Measurements from ENCODE around the gene HNRNPL. TPM values are rescaled to one million over a fixed set of nuclear protein-coding genes. Genes with fewer than 3 reads are reported as not detected.

HNRNPL gene
- total and polyA plus RNA-seq, 9 of the 15 experiments (the other 6 are each of a cell fraction or from before 2014, with no cell fraction given) = 39.5 to 610 (median 299) TPM

GRCh38 chr19:38851622-38852230 lies 1.9 kb upstream of the HNRNPL start (continued):
- TF ChIP-seq IRF1 (CRISPR knock-in tag; IDR thresholded peaks at IDR 0.05; ENCODE audit: borderline replicate concordance) (no peak), THAP12 (CRISPR knock-in tag; IDR thresholded peaks at IDR 0.05) (no peak), ZFP36 (IDR thresholded peaks at IDR 0.05; ENCODE audit: low read depth, low read length, partially characterized antibody) (no peak), HIVEP1 (CRISPR knock-in tag; IDR thresholded peaks at IDR 0.05) (no peak), ZNF644 (tag; IDR thresholded peaks at IDR 0.05; ENCODE audit: low read depth) (0 out of 2 replicates have a peak, but pooled peaks have one; percentile 53), CBFB (CRISPR knock-in tag; IDR thresholded peaks at IDR 0.05) (no peak), MXI1 (IDR thresholded peaks at IDR 0.05; ENCODE audit: low read depth, low read length) (peak; percentile 93), SP1 (CRISPR knock-in tag; IDR thresholded peaks at IDR 0.05) (peak; percentile 88), BCOR (IDR thresholded peaks at IDR 0.05) (peak; percentile 71), YY1 (IDR thresholded peaks at IDR 0.05; ENCODE audit: borderline replicate concordance in 1 of 3, control insufficient read depth in 1 of 3, extremely low read depth in 1 of 3, insufficient read depth in 3 of 3, insufficient read length in 1 of 3, insufficient replicate concordance in 2 of 3, low read depth in 1 of 3, low read length in 2 of 3) (peak in 1 of 3 experiments; percentile 61), MAZ (CRISPR knock-in tag; conservative IDR thresholded peaks at IDR 0.05 in 1 of 2, IDR thresholded peaks at IDR 0.05 in 1 of 2) (peak; percentile 82 to 95), ZSCAN32 (CRISPR knock-in tag; IDR thresholded peaks at IDR 0.05) (no peak), NFE2 (IDR thresholded peaks at IDR 0.05; ENCODE audit: low read depth) (no peak; the same call in 1 of the 2 replicates), ZNF445 (CRISPR knock-in tag; IDR thresholded peaks at IDR 0.05; ENCODE audit: low read depth) (no peak), TCF15 (CRISPR knock-in tag; IDR thresholded peaks at IDR 0.05) (no peak), HDAC1 (IDR thresholded peaks at IDR 0.05) (peak in 1 of 2 experiments; percentile 96; a peak in 2 of 4 replicates), ZNF24 (IDR thresholded peaks at IDR 0.05) (no peak), PML (IDR thresholded peaks at IDR 0.05; ENCODE audit: low read length) (no peak), VEZF1 (CRISPR knock-in tag; IDR thresholded peaks at IDR 0.05) (peak; percentile 97; the same call in 1 of the 2 replicates), MITF (IDR thresholded peaks at IDR 0.05) (peak; percentile 74; the same call in 1 of the 2 replicates), ZNF778 (CRISPR knock-in tag; IDR thresholded peaks at IDR 0.05) (no peak), EP300 (IDR thresholded peaks at IDR 0.05; ENCODE audit: low read length) (peak; percentile 43; the same call in 1 of the 2 replicates)
